GM21529 (cell line): ENCODE measurements around the gene STIL.
"Not testable (repeated sequence)": the region's sequence is repeated elsewhere in the genome, so short reads cannot be mapped to it uniquely, and the experiment has no call there.

Source experiments
- ATAC-seq: cut with Tn5 transposase; IDR thresholded peaks from one replicate; pipeline ENCODE4 v1.9.1; 2021; ENCODE audit not compliant: unreplicated experiment

Gene STIL

GRCh38 chr1:47323599-47324031 is 9.7 kb upstream of the STIL start:
- ATAC-seq: no peak

GRCh38 chr1:47319968-47320367 is 6.0 kb upstream of the STIL start:
- not testable (repeated sequence) for ATAC-seq

DNA sequence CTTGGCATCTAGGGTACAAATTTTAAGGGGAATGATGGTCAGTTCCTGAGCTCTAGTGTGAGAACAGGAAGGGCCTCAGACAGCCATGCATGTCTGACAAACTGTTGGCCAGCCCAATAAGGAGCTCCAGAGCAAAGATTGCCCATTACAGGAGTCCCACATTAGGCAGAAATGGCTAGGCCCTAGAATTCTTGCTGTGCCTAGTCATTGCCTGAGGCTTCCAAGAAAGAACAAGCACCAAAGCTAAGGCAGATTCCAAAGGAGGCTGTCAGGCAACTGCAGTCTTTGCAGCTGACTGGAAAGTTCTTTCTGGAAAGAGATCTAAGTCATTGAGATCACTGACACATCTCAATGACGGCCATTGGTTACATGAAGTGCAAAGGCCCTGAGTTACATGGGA is 3.9 kb upstream of the STIL start:
- ATAC-seq: no peak

GRCh38 chr1:47309427-47309826 is 4.5 kb downstream of the STIL start:
- no peak for ATAC-seq

GRCh38 chr1:47302472-47302871 is 11.5 kb downstream of the STIL start:
- ATAC-seq: no peak

DNA sequence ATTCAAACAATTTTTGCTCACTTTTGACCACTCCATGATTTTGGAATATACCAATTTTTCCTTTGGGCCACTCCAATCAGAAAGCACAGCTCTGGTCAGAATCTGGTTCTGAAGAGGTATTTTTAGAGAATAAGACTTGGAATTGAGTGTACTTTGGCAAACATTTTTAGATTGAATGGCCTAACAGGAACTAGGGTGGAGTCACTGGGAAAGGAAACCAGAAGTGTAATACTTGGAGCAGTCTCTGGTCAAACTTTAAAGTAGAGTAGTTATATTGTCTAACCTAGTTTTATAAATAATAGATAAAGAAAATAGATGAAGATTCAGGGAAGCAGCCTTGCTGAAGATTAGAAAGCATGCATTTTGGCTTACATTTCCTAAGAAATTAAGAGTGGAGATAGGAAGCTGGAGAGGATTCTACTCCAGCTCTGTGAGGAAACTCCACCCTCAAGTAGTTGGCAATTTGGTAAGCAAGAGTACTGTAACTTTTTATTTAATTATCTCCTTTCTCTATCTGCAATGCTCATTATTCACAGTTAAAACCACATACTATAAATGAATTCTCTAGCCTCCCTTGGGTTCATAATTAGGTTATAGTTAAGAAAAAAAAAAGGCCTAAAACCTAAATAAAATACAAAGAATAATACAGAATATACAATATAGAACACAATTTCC is 15.8 kb downstream of the STIL start:
- ATAC-seq: no peak

DNA sequence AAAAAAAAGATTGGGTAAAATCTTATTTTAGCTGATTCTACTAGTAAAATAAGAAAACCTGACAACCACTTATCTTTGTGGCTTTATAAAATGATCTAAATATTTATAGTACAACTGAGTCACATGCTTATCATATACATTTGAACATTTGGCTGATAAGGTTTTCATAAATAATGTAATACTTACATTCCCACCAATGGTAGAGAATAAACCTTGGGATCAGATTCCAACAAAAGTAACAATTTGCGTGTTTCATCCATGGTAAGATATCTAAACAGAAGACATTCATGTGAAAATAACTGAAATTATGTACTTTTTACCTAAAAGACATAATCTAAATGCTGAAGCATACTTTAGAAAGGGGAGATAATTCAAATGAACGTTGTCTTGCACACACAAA is 18.4 kb downstream of the STIL start:
- ATAC-seq: no peak

DNA sequence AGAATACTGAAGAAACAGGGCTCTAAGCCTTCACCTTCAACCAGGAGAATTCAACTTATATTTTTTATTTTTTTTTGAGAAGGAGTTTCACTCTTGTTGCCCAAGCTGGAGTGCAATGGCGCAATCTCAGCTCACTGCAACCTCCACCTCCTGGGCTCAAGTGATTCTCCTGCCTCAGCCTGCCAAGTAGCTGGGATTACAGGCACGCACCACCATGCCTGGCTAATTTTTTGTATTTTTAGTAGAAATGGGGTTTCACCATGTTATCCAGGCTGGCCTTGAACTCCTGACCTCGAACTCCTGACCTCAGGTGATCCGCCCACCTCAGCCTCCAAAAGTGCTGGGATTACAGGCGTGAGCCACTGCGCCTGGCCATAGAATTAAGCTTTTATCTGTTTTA is 19.1 kb downstream of the STIL start:
- ATAC-seq: not testable (repeated sequence)

DNA sequence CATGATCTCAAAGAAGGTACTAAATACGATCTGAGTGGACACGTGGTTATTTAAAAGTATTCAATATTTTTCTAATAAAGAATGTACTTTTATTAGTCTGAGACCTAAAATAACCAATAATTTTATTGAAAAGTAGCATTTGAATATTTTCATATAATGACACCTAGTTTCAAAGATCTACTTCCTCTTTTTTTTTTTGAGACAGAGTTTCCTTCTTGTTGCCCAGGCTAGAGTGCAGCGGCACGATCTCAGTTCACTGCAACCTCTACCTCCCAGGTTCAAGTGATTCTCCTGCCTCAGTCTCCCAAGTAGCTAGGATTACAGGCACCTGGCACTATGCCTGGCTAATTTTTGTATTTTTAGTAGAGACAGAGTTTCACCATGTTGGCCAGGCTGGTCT is 25.8 kb downstream of the STIL start:
- not testable (repeated sequence) for ATAC-seq

GRCh38 chr1:47280142-47280541 is 33.8 kb downstream of the STIL start:
- ATAC-seq: no peak

DNA sequence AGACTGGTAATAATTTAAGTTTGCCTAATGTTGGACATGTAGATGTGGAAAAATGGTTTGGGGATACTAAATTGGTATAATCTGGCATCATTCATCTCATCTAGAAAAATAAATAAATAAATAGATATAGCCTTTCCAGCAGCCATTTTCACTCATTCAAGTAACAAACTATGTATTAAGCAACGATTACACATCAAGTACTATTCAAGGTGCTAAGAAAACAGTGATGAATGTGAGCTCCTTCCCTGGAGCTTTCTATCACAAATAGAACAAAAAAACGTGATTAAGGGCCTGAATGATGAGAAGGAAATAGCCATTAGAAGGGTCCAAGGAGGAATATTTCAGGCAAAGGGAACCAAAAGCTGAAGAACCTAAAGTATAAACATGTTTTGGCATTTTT is 37.1 kb downstream of the STIL start:
- no peak for ATAC-seq

DNA sequence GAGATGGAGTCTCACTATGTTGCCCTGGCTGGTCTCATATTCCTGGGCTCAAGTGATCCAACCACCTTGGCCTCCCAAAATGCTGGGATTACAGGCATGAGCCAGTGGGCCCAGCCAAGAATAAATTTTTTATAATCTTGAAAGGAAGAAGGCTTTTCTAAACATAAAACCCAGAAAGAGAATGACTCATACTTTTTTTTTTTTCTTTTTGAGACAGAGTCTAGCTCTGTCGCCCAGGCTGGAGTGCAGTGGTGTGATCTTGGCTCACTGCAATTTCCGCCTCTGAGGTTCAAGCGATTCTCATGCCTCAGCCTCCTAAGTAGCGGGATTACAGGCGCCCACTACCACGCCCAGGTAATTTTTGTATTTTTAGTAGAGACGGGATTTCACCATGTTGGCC is 38.1 kb downstream of the STIL start:
- not testable (repeated sequence) for ATAC-seq

- ATAC-seq: not testable (repeated sequence)
Measured at GRCh38 chr1:47265529-47265928, 48.4 kb downstream of the STIL start.

GRCh38 chr1:47262787-47263413 is 51.0 kb downstream of the STIL start:
- no peak for ATAC-seq

- ATAC-seq: no peak
Measured at GRCh38 chr1:47257224-47257623, 56.7 kb downstream of the STIL start.

- ATAC-seq: no peak
Measured at GRCh38 chr1:47252795-47253194, 61.2 kb downstream of the STIL start.

- ATAC-seq: no peak
Measured at GRCh38 chr1:47252369-47252768, 61.6 kb downstream of the STIL start.

DNA sequence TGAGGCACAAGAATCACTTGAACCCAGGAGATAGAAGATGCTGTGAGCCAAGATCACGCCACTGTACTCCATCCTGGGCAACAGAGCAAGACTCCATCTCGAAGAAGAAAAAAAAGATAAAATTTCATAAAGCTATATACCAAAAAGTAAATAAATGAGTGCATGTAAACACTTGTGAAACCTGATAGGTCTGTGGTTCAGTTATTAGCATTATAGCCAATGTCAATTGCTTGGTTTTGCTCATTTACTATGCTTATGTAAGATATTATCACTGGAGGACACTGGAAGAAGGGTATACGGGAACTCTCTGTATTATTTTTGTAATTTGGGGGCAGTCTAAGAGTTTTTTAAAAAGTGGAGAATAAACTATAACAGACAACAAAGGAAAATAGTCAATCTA is 64.2 kb downstream of the STIL start:
- no peak for ATAC-seq

GRCh38 chr1:47244339-47244862 is 69.5 kb downstream of the STIL start:
- ATAC-seq: no peak

GRCh38 chr1:47243910-47244309 is 70.0 kb downstream of the STIL start:
- ATAC-seq: no peak

GRCh38 chr1:47241114-47242113 is 72.5 kb downstream of the STIL start:
- ATAC-seq: no peak
